CD14-positive monocyte (primary cell): ENCODE results near the gene NTRK3. TPM values are rescaled to one million over a fixed set of nuclear protein-coding genes. Genes with fewer than 3 reads are reported as not detected.

Experiments
- DNase-seq, 3 donors: peaks; one replicate each; pipeline ENCODE4 v3.0.0-alpha.2; 2011 to 2022
- H2AFZ ChIP-seq: 2 replicates; pipeline ENCODE4 v1.6.0; 2012; ENCODE audit warnings: mild to moderate bottlenecking, low read depth, low read length, inconsistent platforms; ENCODE audit not compliant: insufficient read depth, poor library complexity, severe bottlenecking
- H3K27ac ChIP-seq, 2 donors: 1 replicate in 1 of 2; 2 replicates in 1 of 2; pipeline ENCODE4 v1.5.1; 2012 to 2013; ENCODE audit warnings: low read length in 2 of 2, control low read depth in 1 of 2, inconsistent platforms in 1 of 2, low read depth in 1 of 2, mild to moderate bottlenecking in 1 of 2
- H3K27me3 ChIP-seq, 2 donors: one replicate each; pipeline versions ENCODE4 v1.6.0 to v1.6.1; 2011 to 2013; ENCODE audit warnings: low read length in 2 of 2; ENCODE audit not compliant: control insufficient read depth in 2 of 2, insufficient read depth in 2 of 2
- H3K36me3 ChIP-seq, 2 donors: replicated peaks in 1 of 2; 1 replicate in 1 of 2; 2 replicates in 1 of 2; pipeline versions ENCODE4 v1.5.1 to v1.6.1; 2012 to 2013; ENCODE audit warnings: low read length in 2 of 2, control low read depth in 1 of 2, inconsistent platforms in 1 of 2, mild to moderate bottlenecking in 1 of 2; ENCODE audit not compliant: insufficient read depth in 2 of 2, control insufficient read depth in 1 of 2
- H3K4me1 ChIP-seq, 2 donors: 1 replicate in 1 of 2; 2 replicates in 1 of 2; pipeline versions ENCODE4 v1.5.1 to v1.6.1; 2012 to 2013; ENCODE audit warnings: low read length in 2 of 2, control low read depth in 1 of 2, inconsistent platforms in 1 of 2, mild to moderate bottlenecking in 1 of 2, moderate library complexity in 1 of 2; ENCODE audit not compliant: insufficient read depth in 2 of 2, control insufficient read depth in 1 of 2
- H3K4me2 ChIP-seq: replicated peaks from 2 replicates; pipeline ENCODE3; 2012; ENCODE audit warnings: low read length, moderate library complexity, mild to moderate bottlenecking; ENCODE audit not compliant: poor library complexity, severe bottlenecking; ENCODE audit errors: extremely low read depth
- H3K4me3 ChIP-seq, 3 experiments: fragments of 200-600 bp in 1 of 3; sonication (generic) in 1 of 3; replicated peaks in 1 of 3; 1 replicate in 2 of 3; 2 replicates in 1 of 3; pipeline ENCODE4 v1.5.1; 2011 to 2013; ENCODE audit warnings: low read length in 3 of 3, mild to moderate bottlenecking in 3 of 3, control low read depth in 2 of 3, low read depth in 2 of 3, inconsistent platforms in 1 of 3, moderate library complexity in 1 of 3
- H3K79me2 ChIP-seq: 2 replicates; pipeline ENCODE4 v1.6.0; 2012; ENCODE audit warnings: mild to moderate bottlenecking, control low read depth, inconsistent platforms, low read length, moderate library complexity; ENCODE audit not compliant: insufficient read depth
- H3K9ac ChIP-seq: 2 replicates; pipeline ENCODE4 v1.6.0; 2017; ENCODE audit warnings: low read length, mild to moderate bottlenecking; ENCODE audit not compliant: insufficient read depth, poor library complexity, severe bottlenecking
- H3K9me3 ChIP-seq, 2 donors: replicated peaks in 1 of 2; 1 replicate in 1 of 2; 2 replicates in 1 of 2; pipeline versions ENCODE4 v1.5.1 to v1.6.1; 2012 to 2013; ENCODE audit warnings: low read length in 2 of 2, control low read depth in 1 of 2; ENCODE audit not compliant: control insufficient read depth in 1 of 2, insufficient read depth in 1 of 2
- H4K20me1 ChIP-seq: 2 replicates; pipeline ENCODE4 v1.6.0; 2012; ENCODE audit warnings: mild to moderate bottlenecking, low read length, control low read depth, moderate library complexity; ENCODE audit not compliant: insufficient read depth
- H3K27ac Mint-ChIP-seq, 7 donors: one replicate each; pipeline ENCODE4 v1.8.0; 2020; ENCODE audit warnings: mild to moderate bottlenecking in 7 of 7, mixed read lengths in 7 of 7, moderate library complexity in 6 of 7, inconsistent platforms in 2 of 7
- H3K27me3 Mint-ChIP-seq, 3 donors: one replicate each; pipeline ENCODE4 v1.8.0; 2021 to 2022; ENCODE audit warnings: low read depth in 3 of 3, mild to moderate bottlenecking in 3 of 3, mixed read lengths in 3 of 3, moderate library complexity in 3 of 3, inconsistent platforms in 1 of 3
- H3K36me3 Mint-ChIP-seq, 2 donors: one replicate each; pipeline ENCODE4 v1.8.0; 2020; ENCODE audit warnings: mixed read lengths in 2 of 2, inconsistent platforms in 1 of 2, mild to moderate bottlenecking in 1 of 2
- H3K4me1 Mint-ChIP-seq: one replicate; pipeline ENCODE4 v1.8.0; 2020; ENCODE audit warnings: mild to moderate bottlenecking, mixed read lengths
- H3K4me3 Mint-ChIP-seq, 2 donors: one replicate each; pipeline ENCODE4 v1.8.0; 2020; ENCODE audit warnings: mild to moderate bottlenecking in 2 of 2, mixed read lengths in 2 of 2, moderate library complexity in 1 of 2
- H3K9me3 Mint-ChIP-seq, 7 donors: one replicate each; pipeline ENCODE4 v1.8.0; 2020 to 2022; ENCODE audit warnings: mixed read lengths in 7 of 7, mild to moderate bottlenecking in 6 of 7, moderate library complexity in 6 of 7, inconsistent platforms in 2 of 7
- WGBS: methylation state at CpG from one replicate; pipeline ENCODE4 v1.1.5; 2013; ENCODE audit warnings: missing lambda C conversion rate; ENCODE audit not compliant: insufficient coverage; 5-methylcytosine and 5-hydroxymethylcytosine counted together
- intact Hi-C, 2 donors: fragments of 100-400 bp; cut with micrococcal nuclease; formaldehyde crosslinking; loops; one replicate each; pipeline versions ENCODE4 v1.15.0 to v1.15.1; 2023
- polyA plus RNA-seq, 3 donors: library from polyadenylated mRNA; depleted of rRNA in 1 of 3; unstranded in 2 of 3; stranded (reverse) in 1 of 3; fragments of 300-500 nt in 2 of 3; fragments of >200 nt in 1 of 3; fragmentation: Illumina TruSeq in 2 of 3; gene quantifications; 1 replicate in 2 of 3; 2 replicates in 1 of 3; pipeline ENCODE4 v1.2.3, GENCODE V29; 2012 to 2021
- TF ChIP-seq, protein P1 (sequence below): fragments of 200-600 bp; IDR thresholded peaks from one replicate; pipeline ENCODE4 v1.8.0; 2022; ENCODE audit warnings: antibody characterized with exemption, mild to moderate bottlenecking

NTRK3 gene
- polyA plus RNA-seq, 3 donors, result not detected

DNA sequence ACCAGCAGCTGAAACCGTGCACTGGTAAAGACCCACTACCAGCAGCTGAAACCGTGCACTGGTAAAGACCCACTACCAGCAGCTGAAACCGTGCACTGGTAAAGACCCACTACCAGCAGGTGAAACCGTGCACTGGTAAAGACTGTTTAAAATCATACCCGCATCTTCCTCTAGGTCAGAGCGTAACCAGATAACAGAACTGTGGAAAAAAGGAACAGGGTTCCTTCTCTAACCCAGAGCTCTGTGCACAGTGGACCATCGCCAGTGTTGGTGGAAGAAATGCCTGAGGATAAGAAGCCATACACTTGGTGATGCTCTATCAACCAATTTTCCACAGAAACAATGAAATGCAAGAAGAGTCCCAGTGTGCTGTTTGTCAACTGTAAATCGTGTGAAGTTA lies 243.4 kb downstream of the NTRK3 start:
- peaks cover 10% of the 10 kb centered on the region for H3K4me1 Mint-ChIP-seq
- DNase-seq, result no peak
- WGBS, result no CpG with 5 or more reads among the region's 8 CpGs

GRCh38 chr15:88012688-88013087 lies 243.9 kb downstream of the NTRK3 start:
- TF ChIP-seq, protein P1, sequence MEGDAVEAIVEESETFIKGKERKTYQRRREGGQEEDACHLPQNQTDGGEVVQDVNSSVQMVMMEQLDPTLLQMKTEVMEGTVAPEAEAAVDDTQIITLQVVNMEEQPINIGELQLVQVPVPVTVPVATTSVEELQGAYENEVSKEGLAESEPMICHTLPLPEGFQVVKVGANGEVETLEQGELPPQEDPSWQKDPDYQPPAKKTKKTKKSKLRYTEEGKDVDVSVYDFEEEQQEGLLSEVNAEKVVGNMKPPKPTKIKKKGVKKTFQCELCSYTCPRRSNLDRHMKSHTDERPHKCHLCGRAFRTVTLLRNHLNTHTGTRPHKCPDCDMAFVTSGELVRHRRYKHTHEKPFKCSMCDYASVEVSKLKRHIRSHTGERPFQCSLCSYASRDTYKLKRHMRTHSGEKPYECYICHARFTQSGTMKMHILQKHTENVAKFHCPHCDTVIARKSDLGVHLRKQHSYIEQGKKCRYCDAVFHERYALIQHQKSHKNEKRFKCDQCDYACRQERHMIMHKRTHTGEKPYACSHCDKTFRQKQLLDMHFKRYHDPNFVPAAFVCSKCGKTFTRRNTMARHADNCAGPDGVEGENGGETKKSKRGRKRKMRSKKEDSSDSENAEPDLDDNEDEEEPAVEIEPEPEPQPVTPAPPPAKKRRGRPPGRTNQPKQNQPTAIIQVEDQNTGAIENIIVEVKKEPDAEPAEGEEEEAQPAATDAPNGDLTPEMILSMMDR, result no peak
- no peaks in the 10 kb centered on the region for H3K9me3 ChIP-seq
- H2AFZ ChIP-seq, result no peak overlapping the region
- no peak overlapping the region for H3K4me3 ChIP-seq
- H3K27me3 Mint-ChIP-seq, result peaks cover 1 to 3% (median 1%) of the 10 kb centered on the region in 3 donors
- no peak overlapping the region for H3K27ac ChIP-seq
- 88% methylated on average over 4 of the region's 7 CpGs for WGBS
- no peaks in the 10 kb centered on the region for H3K27me3 ChIP-seq
- H3K4me3 Mint-ChIP-seq, result no peak overlapping the region
- H3K79me2 ChIP-seq, result no peaks in the 10 kb centered on the region
- H3K9ac ChIP-seq, result no peak overlapping the region
- H3K4me1 ChIP-seq, result peaks cover 0 to 8% of the 10 kb centered on the region in 2 donors
- H3K36me3 Mint-ChIP-seq, result no peaks in the 10 kb centered on the region
- H4K20me1 ChIP-seq, result no peaks in the 10 kb centered on the region
- peaks cover 10% of the 10 kb centered on the region for H3K4me1 Mint-ChIP-seq
- intact Hi-C loops, result no loop called here
- H3K27ac Mint-ChIP-seq, result no peak overlapping the region
- no peak for DNase-seq
- H3K9me3 Mint-ChIP-seq, result peaks cover 0 to 2% (median 0%) of the 10 kb centered on the region in 7 donors
- no peak overlapping the region for H3K4me2 ChIP-seq
- H3K36me3 ChIP-seq, result no peaks in the 10 kb centered on the region

More for the DNA sequence above, 243.4 kb downstream of the NTRK3 start:
- Mint-ChIP-seq H3K27ac (no peak overlapping the region), H3K9me3 (peaks cover 0 to 2% (median 0%) of the 10 kb centered on the region in 7 donors), H3K36me3 (no peaks in the 10 kb centered on the region), H3K4me3 (no peak overlapping the region), H3K27me3 (peaks cover 1 to 3% (median 1%) of the 10 kb centered on the region in 3 donors)
- Histone ChIP-seq H3K9ac (no peak overlapping the region), H3K27ac (no peak overlapping the region), H3K79me2 (no peaks in the 10 kb centered on the region), H3K4me2 (no peak overlapping the region), H3K4me3 (no peak overlapping the region), H3K36me3 (no peaks in the 10 kb centered on the region), H3K4me1 (peaks cover 0 to 8% of the 10 kb centered on the region in 2 donors), H3K9me3 (no peaks in the 10 kb centered on the region), H2AFZ (no peak overlapping the region), H4K20me1 (no peaks in the 10 kb centered on the region), H3K27me3 (no peaks in the 10 kb centered on the region)
- intact Hi-C loops, result no loop called here
- TF ChIP-seq, protein P1, result no peak
